ENCODE results near the gene ASXL1. TPM values are rescaled to one million over a fixed set of nuclear protein-coding genes. Genes with fewer than 3 reads are reported as not detected.

The ASXL1 gene
- total and polyA plus RNA-seq, 2 experiments from 2014 or later: 10.4 to 29.0 TPM

GRCh38 chr20:32387252-32387651 is 29.1 kb downstream of the ASXL1 start:
- Mint-ChIP-seq H3K4me1 (no peaks in the 10 kb centered on the region), H3K9me3 (no peaks in the 10 kb centered on the region), H3K4me3 (no peak overlapping the region), H3K36me3 (ENCODE audit: low read depth) (no peaks in the 10 kb centered on the region), H3K27me3 (ENCODE audit: insufficient read depth, low read depth, poor library complexity) (no peaks in the 10 kb centered on the region), H3K27ac (no peak overlapping the region)
- ATAC-seq (no peak), DNase-seq (ENCODE audit: low spot score) (no peak)
- H3K4me3 ChIP-seq: no peak overlapping the region
- H4K20me1 ChIP-seq (replicated peaks; ENCODE audit: insufficient read depth): peaks cover 32% of the 10 kb centered on the region
- no peaks in the 10 kb centered on the region for H3K9me2 ChIP-seq (ENCODE audit: insufficient read depth)
- TF ChIP-seq NANOG (IDR thresholded peaks at IDR 0.05; ENCODE audit: borderline replicate concordance): no peak
- no peak for TF ChIP-seq POLR2AphosphoS5 (IDR thresholded peaks at IDR 0.05; ENCODE audit: low read depth)
- TF ChIP-seq CTCF (conservative IDR thresholded peaks at IDR 0.05; ENCODE audit: low read depth in 2 of 2): no peak
- TF ChIP-seq ZNF114 (CRISPR knock-in tag; IDR thresholded peaks at IDR 0.05): no peak
- TF ChIP-seq CREB1 (CRISPR knock-in tag; IDR thresholded peaks at IDR 0.05; ENCODE audit: low read depth): no peak
- no peaks in the 10 kb centered on the region for H3K36me3 ChIP-seq (ENCODE audit: insufficient read depth)
- no peaks in the 10 kb centered on the region for H3K27me3 ChIP-seq (ENCODE audit: insufficient read depth)
- no peaks in the 10 kb centered on the region for H3K4me1 ChIP-seq (ENCODE audit: insufficient read depth)
- H3K4me2 ChIP-seq: no peak overlapping the region
- no peak overlapping the region for H2AFZ ChIP-seq
- no peak overlapping the region for H3K27ac ChIP-seq (ENCODE audit: low read depth)
- H3K79me2 ChIP-seq (replicated peaks; ENCODE audit: insufficient read depth): peaks cover 15% of the 10 kb centered on the region
- H3F3A ChIP-seq (replicated peaks; ENCODE audit: low read depth): no peaks in the 10 kb centered on the region

- H3K4me1 Mint-ChIP-seq: no peaks in the 10 kb centered on the region
- H3K4me3 ChIP-seq: no peak overlapping the region
- ATAC-seq (no peak), DNase-seq (ENCODE audit: low spot score) (no peak)
- H3K4me2 ChIP-seq: no peak overlapping the region
- no peaks in the 10 kb centered on the region for H3K36me3 ChIP-seq (ENCODE audit: insufficient read depth)
- no peak overlapping the region for H3K27ac Mint-ChIP-seq
- no peaks in the 10 kb centered on the region for H3K9me3 Mint-ChIP-seq
- no peaks in the 10 kb centered on the region for H3F3A ChIP-seq (replicated peaks; ENCODE audit: low read depth)
- no peaks in the 10 kb centered on the region for H3K27me3 Mint-ChIP-seq (ENCODE audit: insufficient read depth, low read depth, poor library complexity)
- no peaks in the 10 kb centered on the region for H3K9me2 ChIP-seq (ENCODE audit: insufficient read depth)
- H3K27me3 ChIP-seq (ENCODE audit: insufficient read depth): no peaks in the 10 kb centered on the region
- no peak overlapping the region for H3K27ac ChIP-seq (ENCODE audit: low read depth)
- H3K79me2 ChIP-seq (replicated peaks; ENCODE audit: insufficient read depth): peaks cover 9% of the 10 kb centered on the region; the same call in 1 of the 2 replicates
- H2AFZ ChIP-seq: no peak overlapping the region
- H3K36me3 Mint-ChIP-seq (ENCODE audit: low read depth): no peaks in the 10 kb centered on the region
- no peak overlapping the region for H3K4me3 Mint-ChIP-seq
- H3K4me1 ChIP-seq (ENCODE audit: insufficient read depth): no peaks in the 10 kb centered on the region
- peaks cover 19% of the 10 kb centered on the region for H4K20me1 ChIP-seq (replicated peaks; ENCODE audit: insufficient read depth)
- TF ChIP-seq ETS1 (IDR thresholded peaks at IDR 0.05) (no peak), NANOG (IDR thresholded peaks at IDR 0.05; ENCODE audit: borderline replicate concordance) (no peak), ZNF462 (CRISPR knock-in tag; IDR thresholded peaks at IDR 0.05) (no peak), REST (IDR thresholded peaks at IDR 0.05; ENCODE audit: unreplicated experiment) (no peak), EZH2 (IDR thresholded peaks at IDR 0.05; ENCODE audit: low read depth, unreplicated experiment) (no peak), CREB1 (CRISPR knock-in tag; IDR thresholded peaks at IDR 0.05; ENCODE audit: low read depth) (no peak), STAT1 (IDR thresholded peaks at IDR 0.05; ENCODE audit: unreplicated experiment) (no peak)
Measured at GRCh38 chr20:32391003-32391402, 32.9 kb downstream of the ASXL1 start.

All from GM23338 (cell line).